GM12878 (cell line): Measurements from ENCODE around the gene SYPL1. TPM values are rescaled to one million over a fixed set of nuclear protein-coding genes. Genes with fewer than 3 reads are reported as not detected.

Experiments
- ATAC-seq: fragments of 200-7000 bp; cut with Tn5 transposase; 3 replicates; pipeline ENCODE4 v1.9.1; 2020; ENCODE audit warnings: mild to moderate bottlenecking, moderate library complexity
- BruUV-seq: library from RNA; stranded (reverse); fragments of 400-500 nt; replicated peaks from 2 replicates; lab custom pipeline; 2021; lab: Mats Ljungman, UMichigan
- CTCF ChIA-PET: fragments of 300-600 bp; sonication (Branson Sonifier 250); formaldehyde crosslinking; extraction: SDS; loops from one replicate; lab custom pipeline; 2021; ENCODE audit warnings: inconsistent platforms; lab: Yijun Ruan, JAX
- POLR2A ChIA-PET: fragments of 350-600 bp; formaldehyde crosslinking; extraction: SDS; loops from one replicate; lab custom pipeline; 2021; ENCODE audit warnings: inconsistent platforms; lab: Charles Lee
- RAD21 ChIA-PET: fragments of 300-600 bp; sonication (Branson Sonifier 250); formaldehyde crosslinking; loops from one replicate; lab custom pipeline; 2023; ENCODE audit warnings: antibody characterized with exemption; ENCODE audit not compliant: unreplicated experiment; lab: Charles Lee
- SMC1A ChIA-PET: fragments of 300-600 bp; sonication (Branson Sonifier 250); formaldehyde crosslinking; loops from one replicate; lab custom pipeline; 2023; ENCODE audit not compliant: unreplicated experiment, uncharacterized antibody; lab: Charles Lee
- DNase-seq: peaks from one replicate; pipeline ENCODE4 v3.0.0-alpha.2; 2011; ENCODE audit warnings: low read depth, low spot score
- FAIRE-seq: peaks from 3 replicates; lab custom pipeline; 2011; peaks lifted over from hg19 to GRCh38; lab: Jason Lieb, UNC
- H2AFZ ChIP-seq: 2 replicates; pipeline ENCODE4 v1.6.0; 2011; ENCODE audit warnings: low read depth, low read length, control low read depth; ENCODE audit not compliant: control insufficient read depth
- H3K27ac ChIP-seq: 2 replicates; pipeline ENCODE4 v1.5.1; 2011; ENCODE audit warnings: control low read depth; ENCODE audit not compliant: control insufficient read depth, insufficient read depth
- H3K27me3 ChIP-seq, 2 experiments: replicated peaks in 1 of 2; 2 replicates each; pipeline versions ENCODE4 v1.6.0 to v1.6.1; 2011; ENCODE audit warnings: low read length in 1 of 2; ENCODE audit not compliant: control insufficient read depth in 2 of 2, insufficient read depth in 2 of 2
- H3K36me3 ChIP-seq, 2 experiments: 2 replicates each; pipeline ENCODE4 v1.5.1; 2011; ENCODE audit warnings: low read length in 1 of 2; ENCODE audit not compliant: control insufficient read depth in 2 of 2, insufficient read depth in 2 of 2
- H3K4me1 ChIP-seq: 2 replicates; pipeline ENCODE4 v1.6.1; 2011; ENCODE audit warnings: mild to moderate bottlenecking, low read length, moderate library complexity, mixed read lengths; ENCODE audit not compliant: control insufficient read depth, insufficient read depth
- H3K4me2 ChIP-seq: 2 replicates; pipeline ENCODE4 v1.6.0; 2011; ENCODE audit warnings: control low read depth; ENCODE audit not compliant: control insufficient read depth, insufficient read depth
- H3K4me3 ChIP-seq: fragments of 200-600 bp; sonication (generic); 2 replicates; pipeline ENCODE4 v1.5.1; 2016
- H3K79me2 ChIP-seq: 2 replicates; pipeline ENCODE4 v1.6.0; 2011; ENCODE audit warnings: low read length; ENCODE audit not compliant: control insufficient read depth, insufficient read depth
- H3K9ac ChIP-seq: 2 replicates; pipeline ENCODE4 v1.8.0; 2011; ENCODE audit warnings: low read length, control low read depth, mixed read lengths; ENCODE audit not compliant: control insufficient read depth, insufficient read depth
- H3K9me3 ChIP-seq: replicated peaks from 3 replicates; pipeline ENCODE4 v1.5.1; 2011; ENCODE audit warnings: mild to moderate bottlenecking, low read length; ENCODE audit not compliant: control insufficient read depth, insufficient read depth
- H4K20me1 ChIP-seq: 2 replicates; pipeline ENCODE4 v1.6.0; 2011; ENCODE audit not compliant: control insufficient read depth, insufficient read depth
- HDAC6 ChIP-seq: fragments of 200-600 bp; sonication (generic); IDR thresholded peaks from one replicate; pipeline ENCODE4 v1.8.0; 2017; ENCODE audit warnings: antibody characterized with exemption; ENCODE audit not compliant: unreplicated experiment
- MYC ChIP-seq: IDR thresholded peaks from 2 replicates; pipeline ENCODE4 v1.6.1; 2011; ENCODE audit warnings: mild to moderate bottlenecking, low read length, moderate library complexity, inconsistent platforms; ENCODE audit not compliant: insufficient read depth, insufficient replicate concordance, insufficient read length, severe bottlenecking
- RUNX3 ChIP-seq: IDR thresholded peaks from 2 replicates; pipeline ENCODE4 v1.6.1; 2012; ENCODE audit warnings: low read length, inconsistent platforms
- SREBF2 ChIP-seq: IDR thresholded peaks from 2 replicates; pipeline ENCODE4 v1.6.1; 2012; ENCODE audit warnings: mild to moderate bottlenecking, low read length
- WGBS: methylation state at CpG from one replicate; pipeline ENCODE4 v1.1.6; 2016; ENCODE audit warnings: low lambda C conversion rate; ENCODE audit not compliant: insufficient replicate concordance, insufficient coverage; ENCODE audit errors: missing lambda C conversion rate; 5-methylcytosine and 5-hydroxymethylcytosine counted together
- in situ Hi-C: fragments of 300-500 bp; cut with MboI; formaldehyde crosslinking; loops from 9 replicates; pipeline ENCODE4 v1.14.3; 2018; ENCODE audit warnings: mixed read lengths
- intact Hi-C: fragments of 100-400 bp; cut with micrococcal nuclease; formaldehyde crosslinking; loops from one replicate; pipeline ENCODE4 v1.14.2; 2022; ENCODE audit not compliant: unreplicated experiment
- polyA plus RNA-seq, 11 experiments: library from polyadenylated mRNA; depleted of rRNA in 4 of 11; unstranded in 6 of 11; stranded (reverse) in 5 of 11; fragments of >200 nt; fragmentation: Nextera tagmentation in 4 of 11; fragmentation: Illumina TruSeq in 1 of 11; extraction: Ambion mirVana in 4 of 11; extraction: Trizol in 1 of 11; gene quantifications; 1 replicate in 1 of 11; 2 replicates in 10 of 11; pipeline versions ENCODE4 v1.2.1 to v1.2.3, GENCODE V29; 2011 to 2016; ENCODE audit warnings: inconsistent platforms in 2 of 11, missing spikeins in 2 of 11, low read depth in 1 of 11
- total RNA-seq, 4 experiments: library from RNA; depleted of rRNA in 3 of 4; stranded (reverse); fragments of >200 nt in 3 of 4; fragmentation: Illumina TruSeq in 1 of 4; extraction: Trizol in 1 of 4; gene quantifications; 2 replicates each; pipeline versions ENCODE4 v1.2.1 to v1.2.3, GENCODE V29; 2013 to 2021
- TF ChIP-seq, protein P1 (sequence below): IDR thresholded peaks from 2 replicates; pipeline ENCODE4 v1.6.1; 2012; ENCODE audit warnings: low read length, inconsistent platforms
- TF ChIP-seq, protein P2 (sequence below): fragments of 450-650 bp; IDR thresholded peaks from 2 replicates; pipeline ENCODE4 v1.6.1; 2017; ENCODE audit warnings: mild to moderate bottlenecking, moderate library complexity
- TF ChIP-seq, protein P3 (sequence below): IDR thresholded peaks from 2 replicates; pipeline ENCODE4 v1.6.1; 2012; ENCODE audit warnings: improper control_type of control experiment, low read depth, low read length; ENCODE audit not compliant: insufficient replicate concordance

Gene SYPL1
- total and polyA plus RNA-seq, 10 of the 15 experiments (the other 5 are each of a cell fraction or from before 2014, with no cell fraction given), result 34.5 to 177 (median 87.3) TPM

DNA sequence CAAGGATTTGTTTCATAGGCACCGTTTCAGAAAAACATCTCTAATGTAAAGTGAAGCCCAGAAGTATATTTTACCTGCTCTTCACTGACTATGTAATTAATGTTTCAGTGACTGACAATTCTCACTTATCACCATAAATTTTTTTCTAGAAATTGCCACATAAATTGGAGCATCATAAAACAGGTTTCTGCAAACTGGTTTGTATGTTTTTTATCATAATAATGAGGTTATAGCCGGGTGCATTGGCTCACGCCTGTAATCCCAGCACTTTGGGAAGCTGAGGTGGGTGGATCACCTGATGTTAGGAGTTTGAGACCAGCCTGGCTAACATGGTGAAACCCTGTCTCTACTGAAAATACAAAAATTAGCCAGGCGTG, 39.4 kb downstream of the SYPL1 start:
- in situ Hi-C loops (no loop called here), intact Hi-C loops (no loop called here)
- Histone ChIP-seq H3K9ac (no peak overlapping the region; the same call in 1 of the 2 replicates), H3K27me3 (no peaks in the 10 kb centered on the region), H3K79me2 (no peaks in the 10 kb centered on the region; the same call in 1 of the 2 replicates), H3K36me3 (no peaks in the 10 kb centered on the region), H2AFZ (no peak overlapping the region), H3K4me3 (no peak overlapping the region), H4K20me1 (no peaks in the 10 kb centered on the region), H3K4me1 (peaks cover 69% of the 10 kb centered on the region), H3K9me3 (no peaks in the 10 kb centered on the region), H3K4me2 (peak overlapping the region; percentile 93; the same call in 1 of the 2 replicates), H3K27ac (peak overlapping the region; percentile 98)
- no peak for ATAC-seq
- no peak for DNase-seq
- BruUV-seq, result no TSS peak
- ChIA-PET CTCF (interaction anchor here (0.7 to 5.7 kb wide), 13 partner anchors 10 to 93 kb away, joined by 3 to 67 read pairs (median 7); partner anchors contain the start of gene SYPL1), RAD21 (interaction anchor here (1.3 to 8.3 kb wide), 14 partner anchors 14 to 213 kb away, joined by 3 to 118 read pairs (median 8); partner anchors contain the start of genes NAMPT and SYPL1), SMC1A (interaction anchor here (0.8 to 10.3 kb wide), 18 partner anchors 11 to 274 kb away, joined by 3 to 164 read pairs (median 6); partner anchors contain the start of gene SYPL1), POLR2A (interaction anchor here (0.6 to 5.1 kb wide), 10 partner anchors 8 to 1477 kb away, joined by 3 to 56 read pairs (median 4); partner anchors contain the start of gene SYPL1)
- TF ChIP-seq HDAC6 (no peak), RUNX3 (no peak), SREBF2 (no peak), MYC (no peak)
- TF ChIP-seq, protein P1, sequence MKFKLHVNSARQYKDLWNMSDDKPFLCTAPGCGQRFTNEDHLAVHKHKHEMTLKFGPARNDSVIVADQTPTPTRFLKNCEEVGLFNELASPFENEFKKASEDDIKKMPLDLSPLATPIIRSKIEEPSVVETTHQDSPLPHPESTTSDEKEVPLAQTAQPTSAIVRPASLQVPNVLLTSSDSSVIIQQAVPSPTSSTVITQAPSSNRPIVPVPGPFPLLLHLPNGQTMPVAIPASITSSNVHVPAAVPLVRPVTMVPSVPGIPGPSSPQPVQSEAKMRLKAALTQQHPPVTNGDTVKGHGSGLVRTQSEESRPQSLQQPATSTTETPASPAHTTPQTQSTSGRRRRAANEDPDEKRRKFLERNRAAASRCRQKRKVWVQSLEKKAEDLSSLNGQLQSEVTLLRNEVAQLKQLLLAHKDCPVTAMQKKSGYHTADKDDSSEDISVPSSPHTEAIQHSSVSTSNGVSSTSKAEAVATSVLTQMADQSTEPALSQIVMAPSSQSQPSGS, result no peak
- TF ChIP-seq, protein P2, sequence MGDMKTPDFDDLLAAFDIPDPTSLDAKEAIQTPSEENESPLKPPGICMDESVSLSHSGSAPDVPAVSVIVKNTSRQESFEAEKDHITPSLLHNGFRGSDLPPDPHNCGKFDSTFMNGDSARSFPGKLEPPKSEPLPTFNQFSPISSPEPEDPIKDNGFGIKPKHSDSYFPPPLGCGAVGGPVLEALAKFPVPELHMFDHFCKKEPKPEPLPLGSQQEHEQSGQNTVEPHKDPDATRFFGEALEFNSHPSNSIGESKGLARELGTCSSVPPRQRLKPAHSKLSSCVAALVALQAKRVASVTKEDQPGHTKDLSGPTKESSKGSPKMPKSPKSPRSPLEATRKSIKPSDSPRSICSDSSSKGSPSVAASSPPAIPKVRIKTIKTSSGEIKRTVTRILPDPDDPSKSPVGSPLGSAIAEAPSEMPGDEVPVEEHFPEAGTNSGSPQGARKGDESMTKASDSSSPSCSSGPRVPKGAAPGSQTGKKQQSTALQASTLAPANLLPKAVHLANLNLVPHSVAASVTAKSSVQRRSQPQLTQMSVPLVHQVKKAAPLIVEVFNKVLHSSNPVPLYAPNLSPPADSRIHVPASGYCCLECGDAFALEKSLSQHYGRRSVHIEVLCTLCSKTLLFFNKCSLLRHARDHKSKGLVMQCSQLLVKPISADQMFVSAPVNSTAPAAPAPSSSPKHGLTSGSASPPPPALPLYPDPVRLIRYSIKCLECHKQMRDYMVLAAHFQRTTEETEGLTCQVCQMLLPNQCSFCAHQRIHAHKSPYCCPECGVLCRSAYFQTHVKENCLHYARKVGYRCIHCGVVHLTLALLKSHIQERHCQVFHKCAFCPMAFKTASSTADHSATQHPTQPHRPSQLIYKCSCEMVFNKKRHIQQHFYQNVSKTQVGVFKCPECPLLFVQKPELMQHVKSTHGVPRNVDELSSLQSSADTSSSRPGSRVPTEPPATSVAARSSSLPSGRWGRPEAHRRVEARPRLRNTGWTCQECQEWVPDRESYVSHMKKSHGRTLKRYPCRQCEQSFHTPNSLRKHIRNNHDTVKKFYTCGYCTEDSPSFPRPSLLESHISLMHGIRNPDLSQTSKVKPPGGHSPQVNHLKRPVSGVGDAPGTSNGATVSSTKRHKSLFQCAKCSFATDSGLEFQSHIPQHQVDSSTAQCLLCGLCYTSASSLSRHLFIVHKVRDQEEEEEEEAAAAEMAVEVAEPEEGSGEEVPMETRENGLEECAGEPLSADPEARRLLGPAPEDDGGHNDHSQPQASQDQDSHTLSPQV, result no peak
- TF ChIP-seq, protein P3, sequence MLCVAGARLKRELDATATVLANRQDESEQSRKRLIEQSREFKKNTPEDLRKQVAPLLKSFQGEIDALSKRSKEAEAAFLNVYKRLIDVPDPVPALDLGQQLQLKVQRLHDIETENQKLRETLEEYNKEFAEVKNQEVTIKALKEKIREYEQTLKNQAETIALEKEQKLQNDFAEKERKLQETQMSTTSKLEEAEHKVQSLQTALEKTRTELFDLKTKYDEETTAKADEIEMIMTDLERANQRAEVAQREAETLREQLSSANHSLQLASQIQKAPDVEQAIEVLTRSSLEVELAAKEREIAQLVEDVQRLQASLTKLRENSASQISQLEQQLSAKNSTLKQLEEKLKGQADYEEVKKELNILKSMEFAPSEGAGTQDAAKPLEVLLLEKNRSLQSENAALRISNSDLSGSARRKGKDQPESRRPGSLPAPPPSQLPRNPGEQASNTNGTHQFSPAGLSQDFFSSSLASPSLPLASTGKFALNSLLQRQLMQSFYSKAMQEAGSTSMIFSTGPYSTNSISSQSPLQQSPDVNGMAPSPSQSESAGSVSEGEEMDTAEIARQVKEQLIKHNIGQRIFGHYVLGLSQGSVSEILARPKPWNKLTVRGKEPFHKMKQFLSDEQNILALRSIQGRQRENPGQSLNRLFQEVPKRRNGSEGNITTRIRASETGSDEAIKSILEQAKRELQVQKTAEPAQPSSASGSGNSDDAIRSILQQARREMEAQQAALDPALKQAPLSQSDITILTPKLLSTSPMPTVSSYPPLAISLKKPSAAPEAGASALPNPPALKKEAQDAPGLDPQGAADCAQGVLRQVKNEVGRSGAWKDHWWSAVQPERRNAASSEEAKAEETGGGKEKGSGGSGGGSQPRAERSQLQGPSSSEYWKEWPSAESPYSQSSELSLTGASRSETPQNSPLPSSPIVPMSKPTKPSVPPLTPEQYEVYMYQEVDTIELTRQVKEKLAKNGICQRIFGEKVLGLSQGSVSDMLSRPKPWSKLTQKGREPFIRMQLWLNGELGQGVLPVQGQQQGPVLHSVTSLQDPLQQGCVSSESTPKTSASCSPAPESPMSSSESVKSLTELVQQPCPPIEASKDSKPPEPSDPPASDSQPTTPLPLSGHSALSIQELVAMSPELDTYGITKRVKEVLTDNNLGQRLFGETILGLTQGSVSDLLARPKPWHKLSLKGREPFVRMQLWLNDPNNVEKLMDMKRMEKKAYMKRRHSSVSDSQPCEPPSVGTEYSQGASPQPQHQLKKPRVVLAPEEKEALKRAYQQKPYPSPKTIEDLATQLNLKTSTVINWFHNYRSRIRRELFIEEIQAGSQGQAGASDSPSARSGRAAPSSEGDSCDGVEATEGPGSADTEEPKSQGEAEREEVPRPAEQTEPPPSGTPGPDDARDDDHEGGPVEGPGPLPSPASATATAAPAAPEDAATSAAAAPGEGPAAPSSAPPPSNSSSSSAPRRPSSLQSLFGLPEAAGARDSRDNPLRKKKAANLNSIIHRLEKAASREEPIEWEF, result no peak
- no peak for FAIRE-seq
- 82% methylated on average over 4 of the region's 4 CpGs for WGBS
